Activated CD4-positive, alpha-beta memory T cell treated with anti-CD3 and anti-CD28 coated beads for 36 hours (primary cell): Measurements from ENCODE around the gene VSTM4. TPM values are rescaled to one million over a fixed set of nuclear protein-coding genes. Genes with fewer than 3 reads are reported as not detected.

ENCODE experiments used
- CTCF ChIA-PET: fragments of 350-600 bp; sonication (Branson Sonifier 250); formaldehyde crosslinking; loops from one replicate; lab custom pipeline; 2021; ENCODE audit warnings: antibody characterized with exemption, inconsistent platforms; lab: Charles Lee
- POLR2A ChIA-PET: fragments of 350-600 bp; sonication (Branson Sonifier 250); formaldehyde crosslinking; loops from one replicate; lab custom pipeline; 2021; ENCODE audit warnings: antibody characterized with exemption; lab: Charles Lee
- DNase-seq: peaks from one replicate; pipeline ENCODE4 v3.0.0-alpha.2; 2020
- H3K27ac Mint-ChIP-seq: one replicate; pipeline ENCODE4 v1.8.0; 2021; ENCODE audit warnings: mixed read lengths
- H3K27me3 Mint-ChIP-seq: one replicate; pipeline ENCODE4 v1.8.0; 2021; ENCODE audit warnings: mixed read lengths
- H3K36me3 Mint-ChIP-seq: one replicate; pipeline ENCODE4 v1.8.0; 2021; ENCODE audit warnings: mixed read lengths
- H3K4me1 Mint-ChIP-seq: one replicate; pipeline ENCODE4 v1.8.0; 2021; ENCODE audit warnings: low read depth, mixed read lengths
- H3K4me3 Mint-ChIP-seq: one replicate; pipeline ENCODE4 v1.8.0; 2021; ENCODE audit warnings: mild to moderate bottlenecking, mixed read lengths
- H3K9me3 Mint-ChIP-seq: one replicate; pipeline ENCODE4 v1.8.0; 2021; ENCODE audit warnings: mixed read lengths
- intact Hi-C: fragments of 100-400 bp; cut with micrococcal nuclease; formaldehyde crosslinking; loops from one replicate; pipeline ENCODE4 v1.15.1; 2023
- total RNA-seq, 2 experiments: library from RNA; stranded (reverse); gene quantifications; one replicate each; pipeline ENCODE4 v1.2.3, GENCODE V29; 2021

The VSTM4 gene
- total RNA-seq, 2 experiments from 2014 or later: 0.10 to 0.24 TPM

GRCh38 chr10:49128854-49129253 lies 13.5 kb upstream of the VSTM4 start:
- ChIA-PET POLR2A (no interaction called here), CTCF (no interaction called here)
- DNase-seq: no peak
- Mint-ChIP-seq H3K9me3 (no peaks in the 10 kb centered on the region), H3K27ac (no peak overlapping the region), H3K4me3 (no peak overlapping the region), H3K36me3 (no peaks in the 10 kb centered on the region), H3K4me1 (no peaks in the 10 kb centered on the region), H3K27me3 (peaks cover 18% of the 10 kb centered on the region)
- intact Hi-C loops: no loop called here

GRCh38 chr10:49123981-49124950 lies 8.9 kb upstream of the VSTM4 start:
- H3K36me3 Mint-ChIP-seq: no peaks in the 10 kb centered on the region
- POLR2A ChIA-PET: no interaction called here
- peaks cover 18% of the 10 kb centered on the region for H3K27me3 Mint-ChIP-seq
- DNase-seq: no peak
- H3K9me3 Mint-ChIP-seq: no peaks in the 10 kb centered on the region
- intact Hi-C loops: no loop called here
- no peak overlapping the region for H3K27ac Mint-ChIP-seq
- H3K4me1 Mint-ChIP-seq: no peaks in the 10 kb centered on the region
- CTCF ChIA-PET: no interaction called here
- no peak overlapping the region for H3K4me3 Mint-ChIP-seq

GRCh38 chr10:49120911-49121310 lies 5.6 kb upstream of the VSTM4 start:
- intact Hi-C loops: no loop called here
- no peak for DNase-seq
- Mint-ChIP-seq H3K9me3 (no peaks in the 10 kb centered on the region), H3K4me1 (no peaks in the 10 kb centered on the region), H3K36me3 (no peaks in the 10 kb centered on the region), H3K4me3 (no peak overlapping the region), H3K27me3 (peaks cover 12% of the 10 kb centered on the region), H3K27ac (no peak overlapping the region)
- ChIA-PET CTCF (no interaction called here), POLR2A (no interaction called here)

GRCh38 chr10:49119746-49120145 lies 4.4 kb upstream of the VSTM4 start:
- intact Hi-C loops: no loop called here
- CTCF ChIA-PET: no interaction called here
- H3K4me3 Mint-ChIP-seq: no peak overlapping the region

GRCh38 chr10:49118430-49119074 lies 3.2 kb upstream of the VSTM4 start:
- ChIA-PET CTCF (no interaction called here), POLR2A (no interaction called here)
- Mint-ChIP-seq H3K4me3 (no peak overlapping the region), H3K27me3 (peaks cover 22% of the 10 kb centered on the region), H3K4me1 (peaks cover 2% of the 10 kb centered on the region), H3K27ac (no peak overlapping the region), H3K36me3 (no peaks in the 10 kb centered on the region), H3K9me3 (no peaks in the 10 kb centered on the region)
- intact Hi-C loops: no loop called here
- no peak for DNase-seq

More at GRCh38 chr10:49119746-49120145, 4.4 kb upstream of the VSTM4 start:
- Mint-ChIP-seq H3K4me1 (peaks cover 1% of the 10 kb centered on the region), H3K27me3 (peaks cover 14% of the 10 kb centered on the region), H3K27ac (no peak overlapping the region), H3K36me3 (no peaks in the 10 kb centered on the region), H3K9me3 (no peaks in the 10 kb centered on the region)
- POLR2A ChIA-PET: no interaction called here
- DNase-seq: no peak

- Mint-ChIP-seq H3K4me1 (peaks cover 2% of the 10 kb centered on the region), H3K36me3 (no peaks in the 10 kb centered on the region), H3K27ac (no peak overlapping the region), H3K9me3 (no peaks in the 10 kb centered on the region), H3K4me3 (no peak overlapping the region), H3K27me3 (peaks cover 22% of the 10 kb centered on the region)
- intact Hi-C loops: no loop called here
- ChIA-PET CTCF (interaction anchor here (0.6 kb wide), 1 partner anchor 203 kb away, joined by 3 read pairs; no protein-coding TSS in a partner anchor), POLR2A (no interaction called here)
- no peak for DNase-seq
These were observed 2.2 kb upstream of the VSTM4 start for GRCh38 chr10:49117376-49118070.

GRCh38 chr10:49116509-49117375 lies 1.4 kb upstream of the VSTM4 start:
- no peak overlapping the region for H3K4me3 Mint-ChIP-seq
- ChIA-PET POLR2A (no interaction called here), CTCF (no interaction called here)
- no peak for DNase-seq
- H3K36me3 Mint-ChIP-seq: no peaks in the 10 kb centered on the region
- H3K9me3 Mint-ChIP-seq: no peaks in the 10 kb centered on the region
- intact Hi-C loops: no loop called here
- no peak overlapping the region for H3K27ac Mint-ChIP-seq
- H3K4me1 Mint-ChIP-seq: peaks cover 2% of the 10 kb centered on the region
- H3K27me3 Mint-ChIP-seq: peaks cover 20% of the 10 kb centered on the region

- H3K9me3 Mint-ChIP-seq: no peaks in the 10 kb centered on the region
- peaks cover 2% of the 10 kb centered on the region for H3K4me1 Mint-ChIP-seq
- no peaks in the 10 kb centered on the region for H3K36me3 Mint-ChIP-seq
- POLR2A ChIA-PET: no interaction called here
- intact Hi-C loops: no loop called here
- peaks cover 19% of the 10 kb centered on the region for H3K27me3 Mint-ChIP-seq
- no peak overlapping the region for H3K27ac Mint-ChIP-seq
- H3K4me3 Mint-ChIP-seq: no peak overlapping the region
- CTCF ChIA-PET: no interaction called here
- peak; percentile 30 for DNase-seq
These were observed 630 bp upstream of the VSTM4 start for GRCh38 chr10:49115796-49116508.

- DNase-seq: no peak
- H3K4me3 Mint-ChIP-seq: peak overlapping the region; percentile 41
- no peaks in the 10 kb centered on the region for H3K36me3 Mint-ChIP-seq
- H3K9me3 Mint-ChIP-seq: no peaks in the 10 kb centered on the region
- CTCF ChIA-PET: no interaction called here
- peaks cover 19% of the 10 kb centered on the region for H3K27me3 Mint-ChIP-seq
- intact Hi-C loops: no loop called here
- H3K27ac Mint-ChIP-seq: no peak overlapping the region
- POLR2A ChIA-PET: no interaction called here
- peaks cover 2% of the 10 kb centered on the region for H3K4me1 Mint-ChIP-seq
These were observed 656 bp downstream of the VSTM4 start for GRCh38 chr10:49114718-49115014.

- Mint-ChIP-seq H3K27ac (no peak overlapping the region), H3K4me3 (no peak overlapping the region), H3K27me3 (peaks cover 22% of the 10 kb centered on the region), H3K9me3 (no peaks in the 10 kb centered on the region), H3K4me1 (peaks cover 2% of the 10 kb centered on the region), H3K36me3 (no peaks in the 10 kb centered on the region)
- ChIA-PET CTCF (interaction anchor here (0.7 to 0.9 kb wide), 2 partner anchors 132 to 457 kb away, joined by 3 to 4 read pairs; no protein-coding TSS in a partner anchor), POLR2A (no interaction called here)
- intact Hi-C loops: no loop called here
- DNase-seq: no peak
These were observed 1.6 kb downstream of the VSTM4 start for GRCh38 chr10:49113741-49114141.

- intact Hi-C loops: no loop called here
- Mint-ChIP-seq H3K36me3 (no peaks in the 10 kb centered on the region), H3K4me1 (peaks cover 2% of the 10 kb centered on the region), H3K4me3 (no peak overlapping the region), H3K27me3 (peaks cover 22% of the 10 kb centered on the region), H3K27ac (no peak overlapping the region), H3K9me3 (no peaks in the 10 kb centered on the region)
- CTCF ChIA-PET: no interaction called here
- no peak for DNase-seq
- POLR2A ChIA-PET: no interaction called here
These were observed 2.5 kb downstream of the VSTM4 start for GRCh38 chr10:49112851-49113250.
